Hepatocyte (in vitro differentiated cells): ENCODE results near the gene APOM. TPM values are rescaled to one million over a fixed set of nuclear protein-coding genes. Genes with fewer than 3 reads are reported as not detected.

Experiments used
- DNase-seq: peaks from one replicate; pipeline ENCODE4 v3.0.0-alpha.2; 2016; ENCODE audit warnings: low spot score
- H2AFZ ChIP-seq: fragments of 200-600 bp; sonication (generic); 2 replicates; pipeline ENCODE4 v1.6.0; 2016; ENCODE audit warnings: antibody characterized with exemption, mild to moderate bottlenecking
- H3K27ac ChIP-seq: fragments of 200-600 bp; sonication (generic); 2 replicates; pipeline ENCODE4 v1.5.1; 2016; ENCODE audit warnings: mild to moderate bottlenecking
- H3K27me3 ChIP-seq: fragments of 200-600 bp; sonication (generic); 2 replicates; pipeline ENCODE4 v1.6.1; 2016
- H3K36me3 ChIP-seq: fragments of 200-600 bp; sonication (generic); replicated peaks from 2 replicates; pipeline ENCODE4 v1.5.1; 2016; ENCODE audit warnings: low read depth; ENCODE audit not compliant: insufficient read depth
- H3K4me1 ChIP-seq: fragments of 200-600 bp; sonication (generic); 2 replicates; pipeline ENCODE4 v1.5.1; 2016; ENCODE audit warnings: mild to moderate bottlenecking, moderate library complexity; ENCODE audit not compliant: insufficient read depth
- H3K4me2 ChIP-seq: fragments of 200-600 bp; sonication (generic); 2 replicates; pipeline ENCODE4 v1.6.0; 2016
- H3K4me3 ChIP-seq: fragments of 200-600 bp; sonication (generic); 2 replicates; pipeline ENCODE4 v1.5.1; 2016; ENCODE audit warnings: mild to moderate bottlenecking
- H3K79me2 ChIP-seq: fragments of 200-600 bp; sonication (generic); 2 replicates; pipeline ENCODE4 v1.6.0; 2017; ENCODE audit warnings: mild to moderate bottlenecking
- H3K9me2 ChIP-seq: fragments of 200-600 bp; sonication (generic); replicated peaks from 2 replicates; pipeline ENCODE4 v1.6.0; 2017; ENCODE audit warnings: mild to moderate bottlenecking; ENCODE audit not compliant: insufficient read depth
- H3K9me3 ChIP-seq: fragments of 200-600 bp; sonication (generic); 2 replicates; pipeline ENCODE4 v1.5.1; 2016; ENCODE audit warnings: low read depth, mild to moderate bottlenecking
- H4K20me1 ChIP-seq: fragments of 200-600 bp; sonication (generic); 2 replicates; pipeline ENCODE4 v1.6.0; 2016; ENCODE audit warnings: mild to moderate bottlenecking; ENCODE audit not compliant: insufficient read depth, poor library complexity, severe bottlenecking
- EZH2 ChIP-seq: fragments of 200-600 bp; sonication (generic); IDR thresholded peaks from 2 replicates; pipeline ENCODE4 v1.6.1; 2016; ENCODE audit warnings: antibody characterized with exemption, mild to moderate bottlenecking, borderline replicate concordance
- EZH2phosphoT487 ChIP-seq: fragments of 200-600 bp; sonication (generic); IDR thresholded peaks from one replicate; pipeline ENCODE4 v1.6.1; 2018; ENCODE audit warnings: antibody characterized with exemption, mild to moderate bottlenecking, low read depth, moderate library complexity; ENCODE audit not compliant: unreplicated experiment, severe bottlenecking
- WGBS: methylation state at CpG from one replicate; pipeline ENCODE4 v1.1.6; 2016; ENCODE audit warnings: low lambda C conversion rate; ENCODE audit errors: missing lambda C conversion rate; 5-methylcytosine and 5-hydroxymethylcytosine counted together
- polyA plus RNA-seq: library from polyadenylated mRNA; unstranded; fragments of >200 nt; fragmentation: Nextera tagmentation; extraction: Ambion mirVana; gene quantifications from 2 replicates; pipeline ENCODE4 v1.2.1, GENCODE V29; 2016
- total RNA-seq: library from RNA; depleted of rRNA; stranded (reverse); fragments of >200 nt; gene quantifications from 2 replicates; pipeline ENCODE4 v1.2.3, GENCODE V29; 2014
- TF ChIP-seq, protein P1 (sequence below): fragments of 200-600 bp; sonication (generic); IDR thresholded peaks from 2 replicates; pipeline ENCODE4 v1.5.1; 2016; ENCODE audit warnings: antibody characterized with exemption, mild to moderate bottlenecking; ENCODE audit not compliant: poor library complexity

Gene APOM
- total and polyA plus RNA-seq, 2 experiments from 2014 or later, result 9.3 to 40.7 TPM

DNA sequence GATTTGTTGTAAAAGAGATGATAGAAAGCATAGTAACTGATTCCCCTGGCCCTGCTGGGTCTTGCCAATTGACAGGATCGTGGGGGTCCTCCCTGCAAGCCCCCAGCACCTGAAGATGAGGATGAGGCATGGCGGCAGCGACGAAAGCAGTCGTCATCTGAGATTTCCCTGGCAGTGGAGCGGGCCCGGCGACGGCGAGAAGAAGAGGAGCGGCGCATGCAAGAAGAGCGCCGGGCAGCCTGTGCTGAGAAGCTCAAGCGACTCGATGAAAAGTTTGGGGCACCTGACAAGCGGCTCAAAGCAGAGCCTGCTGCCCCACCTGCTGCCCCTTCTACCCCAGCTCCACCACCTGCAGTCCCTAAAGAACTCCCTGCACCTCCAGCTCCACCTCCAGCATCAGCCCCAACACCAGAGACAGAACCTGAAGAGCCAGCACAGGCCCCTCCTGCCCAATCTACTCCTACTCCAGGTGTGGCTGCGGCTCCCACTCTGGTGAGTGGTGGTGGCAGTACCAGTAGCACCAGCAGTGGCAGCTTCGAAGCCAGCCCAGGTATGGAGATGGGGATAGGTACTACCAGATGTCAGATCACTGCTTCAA, 27.9 kb upstream of the APOM start:
- Histone ChIP-seq H3K4me1 (peaks cover under 1% of the 10 kb centered on the region), H3K27me3 (no peaks in the 10 kb centered on the region), H3K4me3 (no peak overlapping the region), H3K4me2 (no peak overlapping the region), H3K9me2 (no peaks in the 10 kb centered on the region), H2AFZ (no peak overlapping the region), H3K79me2 (peaks cover 42% of the 10 kb centered on the region), H4K20me1 (peaks cover 18% of the 10 kb centered on the region), H3K36me3 (no peaks in the 10 kb centered on the region), H3K27ac (no peak overlapping the region), H3K9me3 (no peaks in the 10 kb centered on the region)
- DNase-seq, result no peak
- TF ChIP-seq EZH2 (no peak), EZH2phosphoT487 (no peak)
- TF ChIP-seq, protein P1, sequence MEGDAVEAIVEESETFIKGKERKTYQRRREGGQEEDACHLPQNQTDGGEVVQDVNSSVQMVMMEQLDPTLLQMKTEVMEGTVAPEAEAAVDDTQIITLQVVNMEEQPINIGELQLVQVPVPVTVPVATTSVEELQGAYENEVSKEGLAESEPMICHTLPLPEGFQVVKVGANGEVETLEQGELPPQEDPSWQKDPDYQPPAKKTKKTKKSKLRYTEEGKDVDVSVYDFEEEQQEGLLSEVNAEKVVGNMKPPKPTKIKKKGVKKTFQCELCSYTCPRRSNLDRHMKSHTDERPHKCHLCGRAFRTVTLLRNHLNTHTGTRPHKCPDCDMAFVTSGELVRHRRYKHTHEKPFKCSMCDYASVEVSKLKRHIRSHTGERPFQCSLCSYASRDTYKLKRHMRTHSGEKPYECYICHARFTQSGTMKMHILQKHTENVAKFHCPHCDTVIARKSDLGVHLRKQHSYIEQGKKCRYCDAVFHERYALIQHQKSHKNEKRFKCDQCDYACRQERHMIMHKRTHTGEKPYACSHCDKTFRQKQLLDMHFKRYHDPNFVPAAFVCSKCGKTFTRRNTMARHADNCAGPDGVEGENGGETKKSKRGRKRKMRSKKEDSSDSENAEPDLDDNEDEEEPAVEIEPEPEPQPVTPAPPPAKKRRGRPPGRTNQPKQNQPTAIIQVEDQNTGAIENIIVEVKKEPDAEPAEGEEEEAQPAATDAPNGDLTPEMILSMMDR, result no peak
- 99% methylated on average over 18 of the region's 19 CpGs for WGBS

DNA sequence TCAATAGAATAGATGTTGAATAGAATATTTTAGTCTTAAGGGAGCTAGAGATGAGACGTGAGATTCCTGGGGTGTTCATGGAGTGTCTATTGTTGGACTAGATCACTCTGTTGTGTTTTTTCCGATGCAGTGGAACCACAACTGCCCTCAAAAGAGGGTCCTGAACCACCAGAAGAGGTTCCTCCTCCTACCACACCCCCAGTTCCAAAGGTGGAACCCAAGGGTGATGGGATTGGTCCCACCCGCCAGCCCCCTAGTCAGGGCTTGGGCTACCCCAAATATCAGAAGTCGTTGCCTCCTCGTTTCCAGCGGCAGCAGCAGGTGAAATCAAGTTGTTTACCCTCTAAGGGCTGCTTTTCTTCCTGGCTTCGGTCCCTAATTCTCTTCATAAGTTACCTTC, 26.7 kb upstream of the APOM start:
- no peak for DNase-seq
- no peaks in the 10 kb centered on the region for H3K36me3 ChIP-seq
- H3K4me1 ChIP-seq, result no peaks in the 10 kb centered on the region
- H3K27ac ChIP-seq, result no peak overlapping the region
- no peaks in the 10 kb centered on the region for H3K9me3 ChIP-seq
- H3K27me3 ChIP-seq, result no peaks in the 10 kb centered on the region
- no peaks in the 10 kb centered on the region for H3K9me2 ChIP-seq
- no peak overlapping the region for H3K4me2 ChIP-seq
- no peak overlapping the region for H3K4me3 ChIP-seq
- H3K79me2 ChIP-seq, result peaks cover 32% of the 10 kb centered on the region
- H4K20me1 ChIP-seq, result peaks cover 13% of the 10 kb centered on the region
- H2AFZ ChIP-seq, result no peak overlapping the region
- TF ChIP-seq, protein P1, result no peak
- no peak for TF ChIP-seq EZH2phosphoT487
- TF ChIP-seq EZH2, result no peak
- WGBS, result 97% methylated on average over 7 of the region's 7 CpGs

DNA sequence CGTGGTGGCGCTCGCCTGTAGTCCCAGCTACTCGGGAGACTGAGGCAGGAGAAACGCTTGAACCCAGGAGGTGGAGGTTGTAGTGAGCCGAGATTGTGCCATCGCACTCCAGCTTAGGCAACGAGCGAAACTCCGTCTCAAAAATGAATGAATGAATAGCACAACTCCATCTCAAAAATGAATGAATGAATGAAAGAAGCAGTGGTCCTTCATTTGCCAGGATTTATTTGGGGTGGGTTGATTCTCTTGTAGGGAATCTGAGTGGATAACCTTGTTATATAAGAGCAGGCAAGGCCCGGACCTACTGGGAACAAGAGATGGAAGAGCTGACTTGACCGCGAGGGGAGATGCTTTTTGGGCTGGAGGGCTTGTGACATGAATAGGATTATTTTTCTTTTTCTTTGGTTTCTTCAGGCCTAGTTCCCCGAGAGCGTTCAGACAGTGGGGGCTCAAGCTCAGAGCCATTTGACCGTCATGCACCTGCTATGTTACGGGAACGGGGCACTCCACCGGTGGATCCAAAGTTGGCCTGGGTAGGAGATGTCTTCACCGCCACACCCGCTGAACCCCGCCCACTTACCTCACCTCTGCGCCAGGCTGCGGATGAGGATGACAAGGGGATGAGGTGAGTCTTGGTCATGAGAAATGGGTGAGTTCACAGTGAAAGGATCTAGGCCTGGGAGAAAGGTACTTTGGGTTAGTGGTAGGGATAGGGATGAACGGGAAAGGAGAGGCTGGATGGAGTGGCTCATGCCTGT, 25.3 kb upstream of the APOM start:
- H3K27ac ChIP-seq, result no peak overlapping the region
- no peaks in the 10 kb centered on the region for H3K9me3 ChIP-seq
- H3K4me3 ChIP-seq, result no peak overlapping the region
- H2AFZ ChIP-seq, result no peak overlapping the region
- peaks cover 22% of the 10 kb centered on the region for H3K79me2 ChIP-seq
- H3K4me2 ChIP-seq, result no peak overlapping the region
- 96% methylated on average over 25 of the region's 25 CpGs for WGBS
- H3K4me1 ChIP-seq, result no peaks in the 10 kb centered on the region
- no peak for TF ChIP-seq EZH2phosphoT487
- no peak for TF ChIP-seq EZH2
- TF ChIP-seq, protein P1, result no peak
- no peaks in the 10 kb centered on the region for H3K36me3 ChIP-seq
- no peak for DNase-seq
- H3K9me2 ChIP-seq, result no peaks in the 10 kb centered on the region
- H4K20me1 ChIP-seq, result peaks cover 9% of the 10 kb centered on the region
- no peaks in the 10 kb centered on the region for H3K27me3 ChIP-seq
